GM12801 (cell line): Measurements from ENCODE around the gene TJP3.

Experiments
- CTCF ChIP-seq: IDR thresholded peaks from one replicate; pipeline ENCODE4 v1.5.1; 2011; ENCODE audit warnings: control low read depth; ENCODE audit not compliant: insufficient read length; ENCODE audit errors: extremely low read depth

TJP3 gene

GRCh38 chr19:3740431-3740830, 32.2 kb downstream of the TJP3 start:
- no peak for TF ChIP-seq CTCF

GRCh38 chr19:3743486-3743885, 35.3 kb downstream of the TJP3 start:
- no peak for TF ChIP-seq CTCF

- TF ChIP-seq CTCF = no peak
Measured at GRCh38 chr19:3745363-3746045, 37.3 kb downstream of the TJP3 start.

- TF ChIP-seq CTCF = no peak
Measured at GRCh38 chr19:3746371-3747056, 38.3 kb downstream of the TJP3 start.

GRCh38 chr19:3748965-3749364, 40.8 kb downstream of the TJP3 start:
- no peak for TF ChIP-seq CTCF

- no peak for TF ChIP-seq CTCF
Measured at GRCh38 chr19:3750211-3750610, 42.0 kb downstream of the TJP3 start.

GRCh38 chr19:3751236-3751635, 43.1 kb downstream of the TJP3 start:
- TF ChIP-seq CTCF = no peak
